ENCODE results near the gene ODAD3.

The ODAD3 gene

DNA sequence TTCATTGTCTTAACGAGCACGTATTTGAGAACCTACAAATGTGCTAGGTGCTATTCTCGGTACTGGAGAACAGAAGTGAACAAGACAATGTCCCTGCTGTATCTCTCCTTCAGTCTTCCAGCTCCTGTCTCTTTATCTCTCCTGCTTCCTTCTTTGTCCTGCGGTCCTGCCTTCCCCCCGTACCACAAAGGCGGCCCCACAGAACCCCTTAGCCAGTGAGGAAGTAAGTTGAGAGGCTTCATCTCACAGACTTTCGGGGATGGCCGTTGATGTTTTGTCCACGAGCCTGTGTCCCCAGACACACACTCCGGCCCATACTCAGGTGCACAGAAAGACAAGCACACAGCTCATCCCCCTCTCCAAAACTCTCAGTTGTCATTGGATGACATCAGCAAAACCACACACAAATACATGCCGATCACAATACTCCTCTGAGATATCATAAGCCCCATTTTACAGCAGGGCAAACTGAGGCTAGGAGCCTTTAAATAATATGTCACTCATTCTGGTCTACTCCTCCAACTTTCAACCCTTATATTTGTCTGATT is 61.0 kb downstream of the ODAD3 start:
- no peak for DNase-seq

- DNase-seq, result no peak
Observed at GRCh38 chr19:11373166-11373884, 61.6 kb downstream of the ODAD3 start.

GRCh38 chr19:11370744-11371143 is 64.2 kb downstream of the ODAD3 start:
- DNase-seq, result no peak

Data from activated effector memory CD4-positive, alpha-beta T cell treated with anti-CD3 and anti-CD28 coated beads, Interleukin-2, amount 50 U/mL, for 16 hours (primary cell).